Left lung (tissue), 10 donors: ENCODE data around the gene GPR101. TPM values are rescaled to one million over a fixed set of nuclear protein-coding genes. Genes with fewer than 3 reads are reported as not detected.

Experiments
- ATAC-seq: fragments of 200-7000 bp; cut with Tn5 transposase; one replicate; pipeline ENCODE4 v1.9.1; 2020; ENCODE audit warnings: moderate library complexity
- DNase-seq, 4 donors: peaks; one replicate each; pipeline ENCODE4 v3.0.0-alpha.2; 2013 to 2020
- H3K27ac ChIP-seq, 2 donors: fragments of 200-600 bp; sonication (generic) in 1 of 2; one replicate each; pipeline versions ENCODE4 v1.5.0 to v1.8.0; 2020 to 2021
- H3K27me3 ChIP-seq, 2 donors: fragments of 200-600 bp; sonication (generic) in 1 of 2; one replicate each; pipeline versions ENCODE4 v1.5.0 to v1.8.0; 2020 to 2021
- H3K36me3 ChIP-seq, 2 donors: fragments of 200-600 bp; sonication (generic) in 1 of 2; one replicate each; pipeline versions ENCODE4 v1.5.0 to v1.8.0; 2020 to 2021
- H3K4me1 ChIP-seq, 2 donors: fragments of 200-600 bp; one replicate each; pipeline ENCODE4 v1.8.0; 2021
- H3K4me3 ChIP-seq, 2 donors: fragments of 200-600 bp; sonication (generic) in 1 of 2; one replicate each; pipeline versions ENCODE4 v1.5.0 to v1.8.0; 2020 to 2021; ENCODE audit warnings: mild to moderate bottlenecking in 1 of 2
- H3K9me3 ChIP-seq, 2 donors: fragments of 200-600 bp; sonication (generic) in 1 of 2; one replicate each; pipeline versions ENCODE4 v1.5.0 to v1.8.0; 2020 to 2021
- intact Hi-C, 2 donors: fragments of 100-400 bp; cut with DNase I; formaldehyde crosslinking; loops; one replicate each; pipeline versions ENCODE4 v1.11.2 to v1.14.2; 2022
- polyA plus RNA-seq, 6 donors: library from polyadenylated mRNA; unstranded; fragments of 120-200 nt; gene quantifications; one replicate each; pipeline ENCODE4 v1.2.1, GENCODE V29; 2013; ENCODE audit not compliant: insufficient read length in 6 of 6
- total RNA-seq, 2 donors: library from RNA; stranded (reverse); fragmentation: NEBNext Ultra II Directional; extraction: Animal tissue kit (Norgen Biotek cat#: 25700); gene quantifications; one replicate each; pipeline ENCODE4 v1.2.1, GENCODE V29; 2021
- TF ChIP-seq, protein P1 (sequence below), 2 donors: fragments of 200-600 bp; sonication (generic) in 1 of 2; IDR thresholded peaks; one replicate each; pipeline versions ENCODE4 v1.5.0 to v1.8.0; 2021; ENCODE audit warnings: antibody characterized with exemption in 2 of 2
- donor health status: DM: no; HTN: yes; CAD: no.
- donor health status: DM: no; HTN: no; CAD: no.

The GPR101 gene
- total and polyA plus RNA-seq, 8 donors, result not detected

GRCh38 chrX:137067147-137067546 lies 33.4 kb upstream of the GPR101 start:
- H3K9me3 ChIP-seq, result no peaks in the 10 kb centered on the region
- H3K36me3 ChIP-seq, result no peaks in the 10 kb centered on the region
- H3K4me3 ChIP-seq, result no peak overlapping the region
- no peak for ATAC-seq
- TF ChIP-seq, protein P1, sequence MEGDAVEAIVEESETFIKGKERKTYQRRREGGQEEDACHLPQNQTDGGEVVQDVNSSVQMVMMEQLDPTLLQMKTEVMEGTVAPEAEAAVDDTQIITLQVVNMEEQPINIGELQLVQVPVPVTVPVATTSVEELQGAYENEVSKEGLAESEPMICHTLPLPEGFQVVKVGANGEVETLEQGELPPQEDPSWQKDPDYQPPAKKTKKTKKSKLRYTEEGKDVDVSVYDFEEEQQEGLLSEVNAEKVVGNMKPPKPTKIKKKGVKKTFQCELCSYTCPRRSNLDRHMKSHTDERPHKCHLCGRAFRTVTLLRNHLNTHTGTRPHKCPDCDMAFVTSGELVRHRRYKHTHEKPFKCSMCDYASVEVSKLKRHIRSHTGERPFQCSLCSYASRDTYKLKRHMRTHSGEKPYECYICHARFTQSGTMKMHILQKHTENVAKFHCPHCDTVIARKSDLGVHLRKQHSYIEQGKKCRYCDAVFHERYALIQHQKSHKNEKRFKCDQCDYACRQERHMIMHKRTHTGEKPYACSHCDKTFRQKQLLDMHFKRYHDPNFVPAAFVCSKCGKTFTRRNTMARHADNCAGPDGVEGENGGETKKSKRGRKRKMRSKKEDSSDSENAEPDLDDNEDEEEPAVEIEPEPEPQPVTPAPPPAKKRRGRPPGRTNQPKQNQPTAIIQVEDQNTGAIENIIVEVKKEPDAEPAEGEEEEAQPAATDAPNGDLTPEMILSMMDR (IDR thresholded peaks at IDR 0.05), result no peak
- no peak overlapping the region for H3K27ac ChIP-seq
- DNase-seq, result no peak
- intact Hi-C loops, result no loop called here
- H3K4me1 ChIP-seq, result no peaks in the 10 kb centered on the region
- H3K27me3 ChIP-seq, result no peaks in the 10 kb centered on the region

DNA sequence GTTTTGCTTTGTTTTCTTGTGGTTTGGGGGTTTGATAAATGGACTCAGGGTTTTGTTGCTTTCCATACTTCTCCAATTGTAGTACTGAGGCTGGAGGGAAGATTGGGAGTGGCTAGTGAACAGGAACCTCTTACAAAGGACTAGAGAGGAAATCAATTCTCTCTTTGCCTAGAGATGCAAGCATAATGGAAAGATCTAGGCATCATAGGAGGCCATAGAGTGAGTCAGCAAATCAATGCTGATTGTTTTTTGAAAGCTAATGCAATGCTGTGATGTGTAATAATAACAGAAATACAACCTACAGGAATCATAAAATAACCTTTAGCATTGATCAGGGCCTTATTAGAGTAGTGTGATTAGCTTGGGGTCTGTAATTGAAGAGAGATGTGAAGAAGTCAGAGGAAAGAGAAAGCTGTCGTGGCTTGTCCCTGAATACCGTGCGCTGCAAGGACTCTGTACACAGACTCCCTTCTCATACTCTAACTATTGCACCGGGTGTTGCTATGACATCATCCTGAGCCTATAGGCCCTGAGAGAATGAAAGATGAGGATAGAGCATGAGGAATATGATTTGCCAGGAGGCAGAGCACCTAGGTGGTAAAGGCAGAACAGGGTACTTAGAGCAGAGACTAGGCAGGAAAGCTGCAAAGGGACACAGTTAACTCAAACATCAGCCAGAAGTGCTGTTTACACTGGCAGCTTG lies 29.3 kb upstream of the GPR101 start:
- no peak for DNase-seq
- H3K36me3 ChIP-seq, result no peaks in the 10 kb centered on the region
- TF ChIP-seq, protein P1 (IDR thresholded peaks at IDR 0.05), result no peak
- H3K27me3 ChIP-seq, result no peaks in the 10 kb centered on the region
- no peaks in the 10 kb centered on the region for H3K9me3 ChIP-seq
- ATAC-seq, result no peak
- intact Hi-C loops, result no loop called here
- no peaks in the 10 kb centered on the region for H3K4me1 ChIP-seq
- no peak overlapping the region for H3K4me3 ChIP-seq
- no peak overlapping the region for H3K27ac ChIP-seq

- TF ChIP-seq, protein P1 (IDR thresholded peaks at IDR 0.05), result no peak
- no peaks in the 10 kb centered on the region for H3K9me3 ChIP-seq
- no peak overlapping the region for H3K4me3 ChIP-seq
- H3K27me3 ChIP-seq, result peaks cover 0 to 15% of the 10 kb centered on the region in 2 donors
- H3K27ac ChIP-seq, result no peak overlapping the region
- DNase-seq (no peak), ATAC-seq (no peak)
- intact Hi-C loops, result no loop called here
- H3K4me1 ChIP-seq, result no peaks in the 10 kb centered on the region
- no peaks in the 10 kb centered on the region for H3K36me3 ChIP-seq
Measured at GRCh38 chrX:137058339-137059127, 24.7 kb upstream of the GPR101 start.

- Histone ChIP-seq H3K27me3 (peaks cover 7 to 41% of the 10 kb centered on the region in 2 donors), H3K27ac (no peak overlapping the region), H3K4me3 (peak overlapping the region in 1 of 2 donors; percentile 28), H3K36me3 (no peaks in the 10 kb centered on the region), H3K9me3 (no peaks in the 10 kb centered on the region), H3K4me1 (no peaks in the 10 kb centered on the region)
- DNase-seq (no peak), ATAC-seq (peak; percentile 15)
- intact Hi-C loops, result no loop called here
- TF ChIP-seq, protein P1 (IDR thresholded peaks at IDR 0.05), result peak in 1 of 2 donors; percentile 6
Measured at GRCh38 chrX:137052643-137053235, 18.9 kb upstream of the GPR101 start.
